WTC11 (cell line): Measurements from ENCODE around the gene GCSAM. TPM values are rescaled to one million over a fixed set of nuclear protein-coding genes. Genes with fewer than 3 reads are reported as not detected.

ENCODE experiments used
- ATAC-seq: fragments of 200-7000 bp; cut with Tn5 transposase; 2 replicates; pipeline ENCODE4 v1.10.0; 2021; ENCODE audit warnings: mild to moderate bottlenecking, moderate library complexity
- CTCF ChIA-PET: fragments of 300-600 bp; sonication (Branson Sonifier 250); formaldehyde crosslinking; loops from one replicate; lab custom pipeline; 2021; ENCODE audit warnings: antibody characterized with exemption; lab: Charles Lee
- POLR2A ChIA-PET: fragments of 350-600 bp; sonication (Branson Sonifier 250); formaldehyde crosslinking; loops from one replicate; lab custom pipeline; 2021; ENCODE audit warnings: antibody characterized with exemption; lab: Charles Lee
- DNase-seq: peaks from one replicate; pipeline ENCODE4 v3.0.0; 2021; ENCODE audit warnings: low spot score
- H3K27ac Mint-ChIP-seq: 2 replicates; pipeline ENCODE4 v1.8.0; 2021; ENCODE audit warnings: mixed read lengths
- H3K27me3 Mint-ChIP-seq: 2 replicates; pipeline ENCODE4 v1.8.0; 2021; ENCODE audit warnings: low read depth, mild to moderate bottlenecking, moderate library complexity, mixed read lengths
- H3K36me3 Mint-ChIP-seq: 2 replicates; pipeline ENCODE4 v1.8.0; 2021; ENCODE audit warnings: mixed read lengths
- H3K4me1 Mint-ChIP-seq: 2 replicates; pipeline ENCODE4 v1.8.0; 2022; ENCODE audit warnings: mixed read lengths
- H3K4me3 Mint-ChIP-seq: 2 replicates; pipeline ENCODE4 v1.8.0; 2021; ENCODE audit warnings: mild to moderate bottlenecking, moderate library complexity, mixed read lengths
- H3K9me3 Mint-ChIP-seq: 2 replicates; pipeline ENCODE4 v1.8.0; 2021; ENCODE audit warnings: mixed read lengths
- E2F1 ChIP-seq: sonication (generic); formaldehyde crosslinking; IDR thresholded peaks from 2 replicates; pipeline ENCODE4 v1.8.0; 2022; ENCODE audit warnings: mild to moderate bottlenecking, missing genetic modification reagents
- FOXJ3 ChIP-seq: sonication (generic); formaldehyde crosslinking; IDR thresholded peaks from 2 replicates; pipeline ENCODE4 v1.9.0; 2021; ENCODE audit warnings: missing genetic modification reagents, mild to moderate bottlenecking, borderline replicate concordance
- FOXP4 ChIP-seq: sonication (generic); formaldehyde crosslinking; IDR thresholded peaks from 2 replicates; pipeline ENCODE4 v1.8.0; 2022; ENCODE audit warnings: mild to moderate bottlenecking, missing genetic modification reagents
- GABPB1 ChIP-seq: sonication (generic); formaldehyde crosslinking; IDR thresholded peaks from 2 replicates; pipeline ENCODE4 v1.8.1; 2023; ENCODE audit warnings: mild to moderate bottlenecking, missing genetic modification reagents
- HMGXB4 ChIP-seq: sonication (generic); formaldehyde crosslinking; IDR thresholded peaks from 2 replicates; pipeline ENCODE4 v1.8.1; 2023; ENCODE audit warnings: mild to moderate bottlenecking, moderate library complexity, missing genetic modification reagents
- IRF2 ChIP-seq: sonication (generic); formaldehyde crosslinking; IDR thresholded peaks from 2 replicates; pipeline ENCODE4 v1.8.0; 2022; ENCODE audit warnings: low read depth, missing genetic modification reagents, borderline replicate concordance
- MLX ChIP-seq: sonication (generic); formaldehyde crosslinking; IDR thresholded peaks from 2 replicates; pipeline ENCODE4 v1.8.1; 2023; ENCODE audit warnings: mild to moderate bottlenecking, missing genetic modification reagents, moderate library complexity
- PREB ChIP-seq: sonication (generic); formaldehyde crosslinking; IDR thresholded peaks from 2 replicates; pipeline ENCODE4 v1.8.1; 2022; ENCODE audit warnings: mild to moderate bottlenecking, missing genetic modification reagents, moderate library complexity, borderline replicate concordance
- PRRX2 ChIP-seq: fragments of 250-450 bp; sonication (Bioruptor Pico); IDR thresholded peaks from 2 replicates; pipeline ENCODE4 v1.8.0; 2021; ENCODE audit warnings: mild to moderate bottlenecking
- TCF7 ChIP-seq: sonication (generic); formaldehyde crosslinking; IDR thresholded peaks from 2 replicates; pipeline ENCODE4 v1.8.0; 2022; ENCODE audit warnings: mild to moderate bottlenecking, low read depth, missing genetic modification reagents, moderate library complexity
- ZBTB43 ChIP-seq: sonication (generic); formaldehyde crosslinking; IDR thresholded peaks from 2 replicates; pipeline ENCODE4 v1.8.1; 2023; ENCODE audit warnings: mild to moderate bottlenecking, missing genetic modification reagents
- ZNF219 ChIP-seq: sonication (generic); formaldehyde crosslinking; IDR thresholded peaks from 2 replicates; pipeline ENCODE4 v1.8.0; 2023; ENCODE audit warnings: missing genetic modification reagents, mild to moderate bottlenecking, borderline replicate concordance
- ZNF232 ChIP-seq: sonication (generic); formaldehyde crosslinking; IDR thresholded peaks from 2 replicates; pipeline ENCODE4 v1.8.0; 2022; ENCODE audit warnings: mild to moderate bottlenecking, missing genetic modification reagents
- ZNF281 ChIP-seq: sonication (generic); formaldehyde crosslinking; IDR thresholded peaks from 2 replicates; pipeline ENCODE4 v1.8.0; 2023; ENCODE audit warnings: mild to moderate bottlenecking, missing genetic modification reagents
- ZNF423 ChIP-seq: fragments of 250-450 bp; sonication (Bioruptor Pico); IDR thresholded peaks from 2 replicates; pipeline ENCODE4 v2.1.2; 2022; ENCODE audit warnings: mild to moderate bottlenecking, moderate library complexity
- ZNF671 ChIP-seq: fragments of 250-450 bp; sonication (Bioruptor Pico); IDR thresholded peaks from 2 replicates; pipeline ENCODE4 v1.8.0; 2021; ENCODE audit warnings: mild to moderate bottlenecking
- total RNA-seq: library from RNA; stranded (reverse); gene quantifications from 3 replicates; pipeline ENCODE4 v1.2.3, GENCODE V29; 2021

The GCSAM gene
- total RNA-seq, 1 experiment from 2014 or later: 0.17 TPM

GRCh38 chr3:112116748-112117186 is 16.3 kb downstream of the GCSAM start (continued):
- TF ChIP-seq FOXP4 (no peak), ZNF232 (CRISPR knock-in tag) (no peak), ZNF219 (CRISPR knock-in tag) (no peak), E2F1 (CRISPR knock-in tag) (no peak), PRRX2 (CRISPR knock-in tag) (no peak)

GRCh38 chr3:112115806-112116383 is 17.2 kb downstream of the GCSAM start:
- CTCF ChIA-PET: interaction anchor here (1.2 kb wide), 1 partner anchor 10 kb away, joined by 4 read pairs; no protein-coding TSS in a partner anchor
- POLR2A ChIA-PET: no interaction called here
- Mint-ChIP-seq H3K27ac (no peak overlapping the region), H3K9me3 (no peaks in the 10 kb centered on the region), H3K36me3 (peaks cover 22% of the 10 kb centered on the region), H3K4me3 (no peak overlapping the region), H3K4me1 (peaks cover 22% of the 10 kb centered on the region), H3K27me3 (no peaks in the 10 kb centered on the region)
- ATAC-seq: no peak
- TF ChIP-seq PREB (CRISPR knock-in tag) (no peak), IRF2 (no peak), MLX (CRISPR knock-in tag) (no peak), ZBTB43 (CRISPR knock-in tag) (no peak), FOXJ3 (no peak), ZNF671 (CRISPR knock-in tag) (no peak), GABPB1 (CRISPR knock-in tag) (no peak), ZNF423 (CRISPR knock-in tag) (no peak), HMGXB4 (CRISPR knock-in tag) (no peak), TCF7 (CRISPR knock-in tag) (no peak), ZNF281 (no peak)
- no peak for DNase-seq
